ENCODE measurements around the gene KLHL26. TPM values are rescaled to one million over a fixed set of nuclear protein-coding genes. Genes with fewer than 3 reads are reported as not detected.

The KLHL26 gene
- total RNA-seq, 2 experiments from 2014 or later = 13.7 to 19.0 TPM

GRCh38 chr19:18594824-18595373, 41.9 kb upstream of the KLHL26 start:
- DNase-seq (peak in 1 of 14 experiments; percentile 32), ATAC-seq (ENCODE audit: poor library complexity) (peak; percentile 11)
- H3K4me1 Mint-ChIP-seq (ENCODE audit: low read depth) = peaks cover 21% of the 10 kb centered on the region
- Histone ChIP-seq H3K27ac (ENCODE audit: low read depth in 1 of 2, low read length in 2 of 2) (no peak overlapping the region), H3K4me1 (ENCODE audit: insufficient read depth, low read length) (peaks cover 33% of the 10 kb centered on the region), H3K4me3 (ENCODE audit: low read length) (peak overlapping the region; percentile 52), H3K36me3 (ENCODE audit: insufficient read depth, low read length) (peaks cover 8% of the 10 kb centered on the region), H3K27me3 (ENCODE audit: control insufficient read depth in 1 of 2, insufficient read depth in 2 of 2, low read length in 2 of 2) (peaks cover 3 to 10% of the 10 kb centered on the region in 2 experiments), H3K9me3 (ENCODE audit: control insufficient read depth in 1 of 2, insufficient read depth in 1 of 2, low read length in 2 of 2) (no peaks in the 10 kb centered on the region)
- TF ChIP-seq, protein P1, sequence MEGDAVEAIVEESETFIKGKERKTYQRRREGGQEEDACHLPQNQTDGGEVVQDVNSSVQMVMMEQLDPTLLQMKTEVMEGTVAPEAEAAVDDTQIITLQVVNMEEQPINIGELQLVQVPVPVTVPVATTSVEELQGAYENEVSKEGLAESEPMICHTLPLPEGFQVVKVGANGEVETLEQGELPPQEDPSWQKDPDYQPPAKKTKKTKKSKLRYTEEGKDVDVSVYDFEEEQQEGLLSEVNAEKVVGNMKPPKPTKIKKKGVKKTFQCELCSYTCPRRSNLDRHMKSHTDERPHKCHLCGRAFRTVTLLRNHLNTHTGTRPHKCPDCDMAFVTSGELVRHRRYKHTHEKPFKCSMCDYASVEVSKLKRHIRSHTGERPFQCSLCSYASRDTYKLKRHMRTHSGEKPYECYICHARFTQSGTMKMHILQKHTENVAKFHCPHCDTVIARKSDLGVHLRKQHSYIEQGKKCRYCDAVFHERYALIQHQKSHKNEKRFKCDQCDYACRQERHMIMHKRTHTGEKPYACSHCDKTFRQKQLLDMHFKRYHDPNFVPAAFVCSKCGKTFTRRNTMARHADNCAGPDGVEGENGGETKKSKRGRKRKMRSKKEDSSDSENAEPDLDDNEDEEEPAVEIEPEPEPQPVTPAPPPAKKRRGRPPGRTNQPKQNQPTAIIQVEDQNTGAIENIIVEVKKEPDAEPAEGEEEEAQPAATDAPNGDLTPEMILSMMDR (IDR thresholded peaks at IDR 0.05) = no peak
- peak overlapping the region; percentile 63 for H3K4me3 Mint-ChIP-seq
- peak overlapping the region; percentile 42 for H3K27ac Mint-ChIP-seq
- no peaks in the 10 kb centered on the region for H3K9me3 Mint-ChIP-seq
- H3K27me3 Mint-ChIP-seq = peaks cover 9% of the 10 kb centered on the region
- POLR2A ChIA-PET = interaction anchor here (1.0 to 2.1 kb wide), 2 partner anchors 23 to 50 kb away, joined by 4 to 8 read pairs; partner anchors contain the start of gene UBA52
- peaks cover 1% of the 10 kb centered on the region for H3K36me3 Mint-ChIP-seq (ENCODE audit: low read depth)
- CTCF ChIA-PET = interaction anchor here (1.1 to 2.0 kb wide), 14 partner anchors 8 to 253 kb away, joined by 3 to 11 read pairs (median 6); partner anchors contain the start of genes CRTC1, ELL and UBA52
- intact Hi-C loops (cut with DNase I, micrococcal nuclease) = loop anchor here (1.0 to 10.0 kb wide), 7 partner anchors 41 to 440 kb away; partner anchors contain the start of genes ARMC6 (in 1 of the 2), COPE (in 1 of the 2), CRTC1 (in 1 of the 2) and DDX49 (in 1 of the 2)

GRCh38 chr19:18595475-18595874, 41.4 kb upstream of the KLHL26 start:
- Histone ChIP-seq H3K27ac (ENCODE audit: low read depth in 1 of 2, low read length in 2 of 2) (no peak overlapping the region), H3K27me3 (ENCODE audit: control insufficient read depth in 1 of 2, insufficient read depth in 2 of 2, low read length in 2 of 2) (peaks cover 3 to 11% of the 10 kb centered on the region in 2 experiments), H3K4me1 (ENCODE audit: insufficient read depth, low read length) (peaks cover 28% of the 10 kb centered on the region), H3K9me3 (ENCODE audit: control insufficient read depth in 1 of 2, insufficient read depth in 1 of 2, low read length in 2 of 2) (no peaks in the 10 kb centered on the region), H3K36me3 (ENCODE audit: insufficient read depth, low read length) (peaks cover 7% of the 10 kb centered on the region), H3K4me3 (ENCODE audit: low read length) (no peak overlapping the region)
- Mint-ChIP-seq H3K27ac (no peak overlapping the region), H3K9me3 (no peaks in the 10 kb centered on the region), H3K4me3 (no peak overlapping the region), H3K27me3 (peaks cover 15% of the 10 kb centered on the region), H3K4me1 (ENCODE audit: low read depth) (peaks cover 15% of the 10 kb centered on the region), H3K36me3 (ENCODE audit: low read depth) (no peaks in the 10 kb centered on the region)
- intact Hi-C loops (cut with DNase I, micrococcal nuclease) = loop anchor here in 1 of 2 experiments (10.0 kb wide), 1 partner anchor 439 kb away; the partner anchor contains the start of genes ARMC6 and SUGP2
- POLR2A ChIA-PET = no interaction called here
- CTCF ChIA-PET = interaction anchor here (1.8 kb wide), 1 partner anchor 51 kb away, joined by 4 read pairs; no protein-coding TSS in a partner anchor
- TF ChIP-seq, protein P1 (IDR thresholded peaks at IDR 0.05) = no peak
- ATAC-seq (ENCODE audit: poor library complexity) (no peak), DNase-seq (no peak)

DNA sequence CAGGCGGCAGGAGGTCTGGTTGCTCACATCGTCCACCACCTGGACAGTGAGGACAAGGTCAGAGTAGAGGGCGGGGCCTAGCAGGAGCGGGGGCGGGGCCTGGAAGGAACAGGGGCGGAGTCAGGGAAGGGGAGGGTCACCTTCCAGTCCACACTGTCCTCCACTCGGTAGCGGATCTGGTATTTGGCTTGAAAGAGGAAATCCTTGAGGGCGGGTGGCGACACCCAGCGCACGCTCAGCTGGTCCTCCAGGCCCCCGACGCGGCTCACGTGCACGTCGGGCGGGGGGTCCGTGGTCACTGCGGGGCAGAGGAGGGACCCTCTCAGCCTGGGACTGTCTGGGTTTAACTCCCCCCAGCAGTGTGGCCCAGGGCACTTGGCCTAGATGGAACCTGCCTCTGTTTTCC, 40.1 kb upstream of the KLHL26 start:
- TF ChIP-seq, protein P1 (IDR thresholded peaks at IDR 0.05) = no peak
- DNase-seq = peak in 3 of 14 experiments; percentile 27 to 50 (median 41)
- Histone ChIP-seq H3K9me3 (ENCODE audit: control insufficient read depth in 1 of 2, insufficient read depth in 1 of 2, low read length in 2 of 2) (no peaks in the 10 kb centered on the region), H3K36me3 (ENCODE audit: insufficient read depth, low read length) (no peaks in the 10 kb centered on the region), H3K27me3 (ENCODE audit: control insufficient read depth in 1 of 2, insufficient read depth in 2 of 2, low read length in 2 of 2) (peaks cover 3 to 11% of the 10 kb centered on the region in 2 experiments), H3K4me3 (ENCODE audit: low read length) (no peak overlapping the region), H3K27ac (ENCODE audit: low read depth in 1 of 2, low read length in 2 of 2) (no peak overlapping the region), H3K4me1 (ENCODE audit: insufficient read depth, low read length) (peaks cover 22% of the 10 kb centered on the region)
- Mint-ChIP-seq H3K9me3 (no peaks in the 10 kb centered on the region), H3K36me3 (ENCODE audit: low read depth) (no peaks in the 10 kb centered on the region), H3K4me1 (ENCODE audit: low read depth) (peaks cover 9% of the 10 kb centered on the region), H3K27me3 (peaks cover 24% of the 10 kb centered on the region), H3K4me3 (no peak overlapping the region), H3K27ac (no peak overlapping the region)
- CTCF ChIA-PET = no interaction called here
- POLR2A ChIA-PET = no interaction called here
- ATAC-seq (ENCODE audit: poor library complexity) = no peak
- intact Hi-C loops (cut with DNase I, micrococcal nuclease) = loop anchor here in 1 of 2 experiments (10.0 kb wide), 1 partner anchor 438 kb away; the partner anchor contains the start of genes ARMC6 and SUGP2
